K562 (cell line): Measurements from ENCODE around the gene CAMK2G. TPM values are rescaled to one million over a fixed set of nuclear protein-coding genes. Genes with fewer than 3 reads are reported as not detected.

ENCODE experiments used
- BCLAF1 ChIP-seq, 2 experiments: fragments of 450-650 bp in 1 of 2; IDR thresholded peaks; 2 replicates each; pipeline ENCODE4 v1.6.1; 2011 to 2017; ENCODE audit warnings: low read depth in 2 of 2, antibody characterized with exemption in 1 of 2, borderline replicate concordance in 1 of 2, low read length in 1 of 2, mild to moderate bottlenecking in 1 of 2, mixed read lengths in 1 of 2; ENCODE audit not compliant: control insufficient read depth in 1 of 2
- CBFB ChIP-seq: sonication (generic); formaldehyde crosslinking; IDR thresholded peaks from 2 replicates; pipeline ENCODE4 v1.4.0; 2020; ENCODE audit warnings: mild to moderate bottlenecking, missing genetic modification reagents
- ELF4 ChIP-seq: fragments of 450-650 bp; formaldehyde crosslinking; IDR thresholded peaks from 2 replicates; pipeline ENCODE4 v1.4.0; 2022; ENCODE audit warnings: missing genetic modification characterization
- ETV1 ChIP-seq: fragments of 450-650 bp; conservative IDR thresholded peaks from 2 replicates; pipeline ENCODE4 v1.6.1; 2016; ENCODE audit warnings: missing genetic modification characterization, control low read depth, low read depth, missing compliant biosample characterization
- GATA2 ChIP-seq: sonication (generic); formaldehyde crosslinking; IDR thresholded peaks from 2 replicates; pipeline ENCODE4 v1.4.0; 2020; ENCODE audit warnings: mild to moderate bottlenecking, missing genetic modification reagents
- KDM2B ChIP-seq: fragments of 250-450 bp; sonication (Bioruptor Pico); IDR thresholded peaks from 2 replicates; pipeline ENCODE4 v1.8.0; 2021; ENCODE audit warnings: mild to moderate bottlenecking, moderate library complexity
- MCM7 ChIP-seq, 2 experiments: fragments of 450-650 bp; IDR thresholded peaks; 2 replicates each; pipeline ENCODE4 v1.6.1; 2016 to 2018
- NRF1 ChIP-seq, 2 experiments: fragments of 450-650 bp; IDR thresholded peaks in 1 of 2; conservative IDR thresholded peaks in 1 of 2; 2 replicates each; pipeline ENCODE4 v1.6.1; 2014; ENCODE audit warnings: mild to moderate bottlenecking in 2 of 2
- PPARD ChIP-seq: fragments of 250-450 bp; sonication (Bioruptor Pico); IDR thresholded peaks from 2 replicates; pipeline ENCODE4 v1.8.0; 2022; ENCODE audit warnings: inconsistent platforms, mild to moderate bottlenecking, moderate library complexity
- RCOR1 ChIP-seq, 2 experiments: IDR thresholded peaks; 2 replicates each; pipeline ENCODE4 v1.6.1; 2012; ENCODE audit warnings: low read depth in 2 of 2, low read length in 2 of 2, borderline replicate concordance in 1 of 2, improper control_type of control experiment in 1 of 2
- RFX7 ChIP-seq: fragments of 250-450 bp; sonication (Bioruptor Pico); IDR thresholded peaks from 2 replicates; pipeline ENCODE4 v1.5.1; 2021; ENCODE audit warnings: mild to moderate bottlenecking
- RNF2 ChIP-seq: sonication (generic); IDR thresholded peaks from 2 replicates; pipeline ENCODE4 v1.6.1; 2016
- SAP30 ChIP-seq: fragments of 200-600 bp; sonication (generic); IDR thresholded peaks from 2 replicates; pipeline ENCODE4 v1.6.1; 2012; ENCODE audit warnings: borderline replicate concordance, low read depth, mild to moderate bottlenecking, moderate library complexity, low read length, control low read depth, inconsistent platforms; ENCODE audit not compliant: insufficient read depth, poor library complexity, severe bottlenecking
- SRSF1 ChIP-seq: fragments of 200-400 bp; formaldehyde crosslinking; IDR thresholded peaks from 2 replicates; pipeline ENCODE4 v1.6.1; 2017; ENCODE audit warnings: mild to moderate bottlenecking, low read depth, low read length, moderate library complexity
- ZNF324 ChIP-seq: fragments of 250-450 bp; sonication (Bioruptor Pico); IDR thresholded peaks from 2 replicates; pipeline ENCODE4 v1.4.0; 2020; ENCODE audit warnings: mild to moderate bottlenecking
- polyA plus RNA-seq, 8 experiments: library from polyadenylated mRNA; depleted of rRNA in 4 of 8; stranded (reverse) in 5 of 8; unstranded in 3 of 8; fragments of >200 nt; fragmentation: Nextera tagmentation in 2 of 8; fragmentation: Illumina TruSeq in 1 of 8; extraction: Ambion mirVana in 2 of 8; extraction: Trizol in 1 of 8; gene quantifications; 2 replicates each; pipeline versions ENCODE4 v1.2.1 to v1.2.3, GENCODE V29; 2011 to 2014; ENCODE audit warnings: inconsistent platforms in 1 of 8, missing spikeins in 1 of 8
- total RNA-seq, 7 experiments: library from RNA; depleted of rRNA in 6 of 7; stranded (reverse); fragments of >200 nt in 6 of 7; fragmentation: Illumina TruSeq in 2 of 7; extraction: Trizol in 2 of 7; gene quantifications; 2 replicates each; pipeline versions ENCODE4 v1.2.1 to v1.2.3, GENCODE V29; 2011 to 2021; ENCODE audit warnings: low replicate concordance in 1 of 7
- TF ChIP-seq, protein P1 (sequence below): sonication (generic); formaldehyde crosslinking; IDR thresholded peaks from 2 replicates; pipeline ENCODE4 v1.8.1; 2023; ENCODE audit warnings: mild to moderate bottlenecking, missing genetic modification reagents
- TF ChIP-seq, protein P2 (sequence below): sonication (generic); formaldehyde crosslinking; IDR thresholded peaks from 2 replicates; pipeline ENCODE4 v1.4.0; 2020; ENCODE audit warnings: mild to moderate bottlenecking, missing genetic modification reagents
- TF ChIP-seq, protein P3 (sequence below): fragments of 450-650 bp; IDR thresholded peaks from 2 replicates; pipeline ENCODE4 v1.6.1; 2014; ENCODE audit warnings: low read depth, mild to moderate bottlenecking, moderate library complexity, borderline replicate concordance

Gene CAMK2G
- total and polyA plus RNA-seq, 9 of the 15 experiments (the other 6 are each of a cell fraction or from before 2014, with no cell fraction given) = 9.0 to 37.9 (median 32.6) TPM

- TF ChIP-seq, protein P1, sequence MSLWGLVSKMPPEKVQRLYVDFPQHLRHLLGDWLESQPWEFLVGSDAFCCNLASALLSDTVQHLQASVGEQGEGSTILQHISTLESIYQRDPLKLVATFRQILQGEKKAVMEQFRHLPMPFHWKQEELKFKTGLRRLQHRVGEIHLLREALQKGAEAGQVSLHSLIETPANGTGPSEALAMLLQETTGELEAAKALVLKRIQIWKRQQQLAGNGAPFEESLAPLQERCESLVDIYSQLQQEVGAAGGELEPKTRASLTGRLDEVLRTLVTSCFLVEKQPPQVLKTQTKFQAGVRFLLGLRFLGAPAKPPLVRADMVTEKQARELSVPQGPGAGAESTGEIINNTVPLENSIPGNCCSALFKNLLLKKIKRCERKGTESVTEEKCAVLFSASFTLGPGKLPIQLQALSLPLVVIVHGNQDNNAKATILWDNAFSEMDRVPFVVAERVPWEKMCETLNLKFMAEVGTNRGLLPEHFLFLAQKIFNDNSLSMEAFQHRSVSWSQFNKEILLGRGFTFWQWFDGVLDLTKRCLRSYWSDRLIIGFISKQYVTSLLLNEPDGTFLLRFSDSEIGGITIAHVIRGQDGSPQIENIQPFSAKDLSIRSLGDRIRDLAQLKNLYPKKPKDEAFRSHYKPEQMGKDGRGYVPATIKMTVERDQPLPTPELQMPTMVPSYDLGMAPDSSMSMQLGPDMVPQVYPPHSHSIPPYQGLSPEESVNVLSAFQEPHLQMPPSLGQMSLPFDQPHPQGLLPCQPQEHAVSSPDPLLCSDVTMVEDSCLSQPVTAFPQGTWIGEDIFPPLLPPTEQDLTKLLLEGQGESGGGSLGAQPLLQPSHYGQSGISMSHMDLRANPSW (CRISPR knock-in tag) = no peak
- TF ChIP-seq ELF4 (CRISPR knock-in tag) (no peak), GATA2 (CRISPR knock-in tag) (peak; percentile 57; the same call in 1 of the 2 replicates), NRF1 (conservative IDR thresholded peaks at IDR 0.05 in 1 of 2, IDR thresholded peaks at IDR 0.05 in 1 of 2) (peak; percentile 40 to 42; a peak in 3 of 4 replicates), RNF2 (peak; percentile 90; the same call in 1 of the 2 replicates), BCLAF1 (IDR thresholded peaks at IDR 0.05; ENCODE audit: borderline replicate concordance in 1 of 2, control insufficient read depth in 1 of 2, low read depth in 2 of 2, low read length in 1 of 2) (no peak), RFX7 (CRISPR knock-in tag) (no peak), PPARD (CRISPR knock-in tag) (no peak), SRSF1 (no peak), RCOR1 (IDR thresholded peaks at IDR 0.05; ENCODE audit: borderline replicate concordance in 1 of 2, low read depth in 2 of 2, low read length in 2 of 2) (peak in 1 of 2 experiments; percentile 92; a peak in 2 of 4 replicates), SAP30 (no peak), ZNF324 (CRISPR knock-in tag) (no peak), CBFB (CRISPR knock-in tag) (no peak), KDM2B (CRISPR knock-in tag) (no peak), ETV1 (tag) (peak; percentile 87), MCM7 (IDR thresholded peaks at IDR 0.05) (no peak)
- TF ChIP-seq, protein P2, sequence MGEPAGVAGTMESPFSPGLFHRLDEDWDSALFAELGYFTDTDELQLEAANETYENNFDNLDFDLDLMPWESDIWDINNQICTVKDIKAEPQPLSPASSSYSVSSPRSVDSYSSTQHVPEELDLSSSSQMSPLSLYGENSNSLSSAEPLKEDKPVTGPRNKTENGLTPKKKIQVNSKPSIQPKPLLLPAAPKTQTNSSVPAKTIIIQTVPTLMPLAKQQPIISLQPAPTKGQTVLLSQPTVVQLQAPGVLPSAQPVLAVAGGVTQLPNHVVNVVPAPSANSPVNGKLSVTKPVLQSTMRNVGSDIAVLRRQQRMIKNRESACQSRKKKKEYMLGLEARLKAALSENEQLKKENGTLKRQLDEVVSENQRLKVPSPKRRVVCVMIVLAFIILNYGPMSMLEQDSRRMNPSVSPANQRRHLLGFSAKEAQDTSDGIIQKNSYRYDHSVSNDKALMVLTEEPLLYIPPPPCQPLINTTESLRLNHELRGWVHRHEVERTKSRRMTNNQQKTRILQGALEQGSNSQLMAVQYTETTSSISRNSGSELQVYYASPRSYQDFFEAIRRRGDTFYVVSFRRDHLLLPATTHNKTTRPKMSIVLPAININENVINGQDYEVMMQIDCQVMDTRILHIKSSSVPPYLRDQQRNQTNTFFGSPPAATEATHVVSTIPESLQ (CRISPR knock-in tag) = no peak
- TF ChIP-seq, protein P3, sequence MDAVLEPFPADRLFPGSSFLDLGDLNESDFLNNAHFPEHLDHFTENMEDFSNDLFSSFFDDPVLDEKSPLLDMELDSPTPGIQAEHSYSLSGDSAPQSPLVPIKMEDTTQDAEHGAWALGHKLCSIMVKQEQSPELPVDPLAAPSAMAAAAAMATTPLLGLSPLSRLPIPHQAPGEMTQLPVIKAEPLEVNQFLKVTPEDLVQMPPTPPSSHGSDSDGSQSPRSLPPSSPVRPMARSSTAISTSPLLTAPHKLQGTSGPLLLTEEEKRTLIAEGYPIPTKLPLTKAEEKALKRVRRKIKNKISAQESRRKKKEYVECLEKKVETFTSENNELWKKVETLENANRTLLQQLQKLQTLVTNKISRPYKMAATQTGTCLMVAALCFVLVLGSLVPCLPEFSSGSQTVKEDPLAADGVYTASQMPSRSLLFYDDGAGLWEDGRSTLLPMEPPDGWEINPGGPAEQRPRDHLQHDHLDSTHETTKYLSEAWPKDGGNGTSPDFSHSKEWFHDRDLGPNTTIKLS = peak; percentile 35; the same call in 1 of the 2 replicates
Observed at GRCh38 chr10:73908853-73909539, 34.6 kb upstream of the CAMK2G start (continued).
